Measurements from ENCODE around the gene VTA1. TPM values are rescaled to one million over a fixed set of nuclear protein-coding genes. Genes with fewer than 3 reads are reported as not detected.

VTA1 gene
- polyA plus RNA-seq, 3 donors, result 15.9 to 97.3 (median 74.8) TPM

DNA sequence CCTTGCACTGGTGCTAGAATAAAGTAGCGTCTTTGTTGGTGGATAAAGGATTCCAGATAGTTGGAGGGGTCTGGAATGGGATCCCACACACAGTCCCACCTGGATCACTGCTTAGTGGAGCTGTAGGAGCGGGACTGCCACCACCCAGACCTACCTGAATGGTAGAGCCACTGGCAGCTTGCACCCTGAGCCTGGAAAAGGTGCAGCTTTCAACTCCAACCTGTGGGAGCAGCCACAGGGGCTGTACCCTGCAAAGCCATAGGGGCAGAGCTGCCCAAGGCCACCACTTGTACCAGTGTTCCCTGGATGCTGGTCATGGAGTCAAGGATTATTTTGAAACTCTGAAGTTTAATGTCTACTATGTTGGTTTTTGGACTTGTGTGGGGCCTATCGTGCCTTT lies 26.9 kb downstream of the VTA1 start:
- Histone ChIP-seq H3K27me3 (ENCODE audit: control insufficient read depth in 2 of 2, insufficient read depth in 2 of 2, low read length in 2 of 2) (no peaks in the 10 kb centered on the region), H4K20me1 (ENCODE audit: insufficient read depth, low read length) (no peaks in the 10 kb centered on the region), H2AFZ (ENCODE audit: insufficient read depth, low read depth, low read length, poor library complexity, severe bottlenecking) (no peak overlapping the region), H3K36me3 (replicated peaks in 1 of 2; ENCODE audit: control insufficient read depth in 1 of 2, insufficient read depth in 2 of 2, low read length in 2 of 2) (peaks cover 83 to 90% of the 10 kb centered on the region in 2 donors), H3K9me3 (replicated peaks in 1 of 2; ENCODE audit: control insufficient read depth in 1 of 2, insufficient read depth in 1 of 2, low read length in 2 of 2) (peaks cover 0 to 14% of the 10 kb centered on the region in 2 donors), H3K27ac (ENCODE audit: low read depth in 1 of 2, low read length in 2 of 2) (no peak overlapping the region), H3K4me2 (replicated peaks; ENCODE audit: extremely low read depth, low read length, poor library complexity, severe bottlenecking) (no peak overlapping the region), H3K4me3 (replicated peaks in 1 of 3; ENCODE audit: low read depth in 2 of 3, low read length in 3 of 3) (no peak overlapping the region), H3K4me1 (ENCODE audit: control insufficient read depth in 1 of 2, insufficient read depth in 2 of 2, low read length in 2 of 2) (no peaks in the 10 kb centered on the region), H3K79me2 (ENCODE audit: insufficient read depth, low read length) (no peaks in the 10 kb centered on the region), H3K9ac (ENCODE audit: insufficient read depth, low read length, poor library complexity, severe bottlenecking) (no peak overlapping the region)
- TF ChIP-seq, protein P1, sequence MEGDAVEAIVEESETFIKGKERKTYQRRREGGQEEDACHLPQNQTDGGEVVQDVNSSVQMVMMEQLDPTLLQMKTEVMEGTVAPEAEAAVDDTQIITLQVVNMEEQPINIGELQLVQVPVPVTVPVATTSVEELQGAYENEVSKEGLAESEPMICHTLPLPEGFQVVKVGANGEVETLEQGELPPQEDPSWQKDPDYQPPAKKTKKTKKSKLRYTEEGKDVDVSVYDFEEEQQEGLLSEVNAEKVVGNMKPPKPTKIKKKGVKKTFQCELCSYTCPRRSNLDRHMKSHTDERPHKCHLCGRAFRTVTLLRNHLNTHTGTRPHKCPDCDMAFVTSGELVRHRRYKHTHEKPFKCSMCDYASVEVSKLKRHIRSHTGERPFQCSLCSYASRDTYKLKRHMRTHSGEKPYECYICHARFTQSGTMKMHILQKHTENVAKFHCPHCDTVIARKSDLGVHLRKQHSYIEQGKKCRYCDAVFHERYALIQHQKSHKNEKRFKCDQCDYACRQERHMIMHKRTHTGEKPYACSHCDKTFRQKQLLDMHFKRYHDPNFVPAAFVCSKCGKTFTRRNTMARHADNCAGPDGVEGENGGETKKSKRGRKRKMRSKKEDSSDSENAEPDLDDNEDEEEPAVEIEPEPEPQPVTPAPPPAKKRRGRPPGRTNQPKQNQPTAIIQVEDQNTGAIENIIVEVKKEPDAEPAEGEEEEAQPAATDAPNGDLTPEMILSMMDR (IDR thresholded peaks at IDR 0.05), result no peak
- intact Hi-C loops (cut with micrococcal nuclease), result no loop called here
- Mint-ChIP-seq H3K27me3 (ENCODE audit: low read depth in 3 of 3) (no peaks in the 10 kb centered on the region), H3K36me3 (peaks cover 68 to 89% of the 10 kb centered on the region in 2 donors), H3K9me3 (peaks cover 0 to 12% (median 9%) of the 10 kb centered on the region in 7 donors), H3K27ac (no peak overlapping the region), H3K4me1 (no peaks in the 10 kb centered on the region), H3K4me3 (no peak overlapping the region)
- WGBS (ENCODE audit: insufficient coverage), result 100% methylated on average over 1 of the region's 3 CpGs
- DNase-seq, result no peak

DNA sequence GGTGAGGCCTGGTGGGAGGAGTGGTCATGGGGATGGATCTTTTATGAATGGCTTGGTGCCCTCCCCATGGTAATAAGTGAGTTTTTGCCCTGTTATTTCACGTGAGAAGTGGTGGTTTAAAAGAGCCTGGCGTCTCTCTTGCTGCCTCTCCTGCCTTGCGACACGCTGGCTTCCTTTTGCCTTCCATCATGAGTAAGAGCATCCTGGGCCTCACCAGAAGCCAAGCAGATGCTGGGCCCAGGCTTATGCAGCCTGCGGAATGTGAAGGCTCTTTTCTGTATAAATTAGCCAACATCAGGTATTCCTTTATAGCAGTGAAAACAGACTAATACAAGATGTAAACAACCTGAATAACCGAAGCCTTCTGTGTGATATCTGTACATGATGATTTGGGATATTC lies 27.6 kb downstream of the VTA1 start:
- Mint-ChIP-seq H3K27ac (peak overlapping the region in 1 of 7 donors; percentile 67), H3K4me3 (no peak overlapping the region), H3K27me3 (ENCODE audit: low read depth in 3 of 3) (no peaks in the 10 kb centered on the region), H3K9me3 (peaks cover 0 to 12% (median 9%) of the 10 kb centered on the region in 7 donors), H3K36me3 (peaks cover 70 to 85% of the 10 kb centered on the region in 2 donors), H3K4me1 (no peaks in the 10 kb centered on the region)
- no peaks in the 10 kb centered on the region for H3K27me3 ChIP-seq (ENCODE audit: control insufficient read depth in 2 of 2, insufficient read depth in 2 of 2, low read length in 2 of 2)
- no peak overlapping the region for H3K27ac ChIP-seq (ENCODE audit: low read depth in 1 of 2, low read length in 2 of 2)
- H3K9me3 ChIP-seq (replicated peaks in 1 of 2; ENCODE audit: control insufficient read depth in 1 of 2, insufficient read depth in 1 of 2, low read length in 2 of 2), result peaks cover 0 to 14% of the 10 kb centered on the region in 2 donors
- H4K20me1 ChIP-seq (ENCODE audit: insufficient read depth, low read length), result no peaks in the 10 kb centered on the region
- H2AFZ ChIP-seq (ENCODE audit: insufficient read depth, low read depth, low read length, poor library complexity, severe bottlenecking), result no peak overlapping the region
- no peaks in the 10 kb centered on the region for H3K4me1 ChIP-seq (ENCODE audit: control insufficient read depth in 1 of 2, insufficient read depth in 2 of 2, low read length in 2 of 2)
- H3K4me2 ChIP-seq (replicated peaks; ENCODE audit: extremely low read depth, low read length, poor library complexity, severe bottlenecking), result no peak overlapping the region
- intact Hi-C loops (cut with micrococcal nuclease), result no loop called here
- no peak overlapping the region for H3K9ac ChIP-seq (ENCODE audit: insufficient read depth, low read length, poor library complexity, severe bottlenecking)
- H3K36me3 ChIP-seq (replicated peaks in 1 of 2; ENCODE audit: control insufficient read depth in 1 of 2, insufficient read depth in 2 of 2, low read length in 2 of 2), result peaks cover 77 to 90% of the 10 kb centered on the region in 2 donors
- no peak overlapping the region for H3K4me3 ChIP-seq (replicated peaks in 1 of 3; ENCODE audit: low read depth in 2 of 3, low read length in 3 of 3)
- WGBS (ENCODE audit: insufficient coverage), result 96% methylated on average over 4 of the region's 6 CpGs
- TF ChIP-seq, protein P1 (IDR thresholded peaks at IDR 0.05), result no peak
- no peak for DNase-seq
- no peaks in the 10 kb centered on the region for H3K79me2 ChIP-seq (ENCODE audit: insufficient read depth, low read length)
